Body of pancreas (tissue), 4 donors: ENCODE measurements around the gene GTF3C5. TPM values are rescaled to one million over a fixed set of nuclear protein-coding genes. Genes with fewer than 3 reads are reported as not detected.
"Not testable (repeated sequence)": the region's sequence is repeated elsewhere in the genome, so short reads cannot be mapped to it uniquely, and the experiment has no call there.

Experiments used
- ATAC-seq: fragments of 150-250 bp; one replicate; pipeline ENCODE4 v1.9.1; 2016
- DNase-seq, 4 donors: peaks; one replicate each; pipeline ENCODE4 v3.0.0-alpha.2; 2019
- H3K27ac ChIP-seq, 4 donors: fragments of 200-600 bp; sonication (generic); 1 replicate in 3 of 4; 2 replicates in 1 of 4; pipeline versions ENCODE4 v1.5.1 to v1.6.1; 2016 to 2019; ENCODE audit warnings: mild to moderate bottlenecking in 1 of 4, mixed read lengths in 1 of 4, moderate library complexity in 1 of 4
- H3K27me3 ChIP-seq, 2 donors: fragments of 200-600 bp; sonication (generic); one replicate each; pipeline ENCODE4 v1.6.0; 2016; ENCODE audit warnings: mild to moderate bottlenecking in 1 of 2
- H3K36me3 ChIP-seq, 2 donors: fragments of 200-600 bp; sonication (generic); replicated peaks in 1 of 2; 2 replicates each; pipeline ENCODE4 v1.5.1; 2016; ENCODE audit warnings: low read depth in 2 of 2; ENCODE audit not compliant: insufficient read depth in 1 of 2
- H3K4me1 ChIP-seq: fragments of 200-600 bp; sonication (generic); one replicate; pipeline ENCODE4 v1.6.0; 2016
- H3K4me3 ChIP-seq, 2 donors: fragments of 200-600 bp; sonication (generic); 1 replicate in 1 of 2; 2 replicates in 1 of 2; pipeline ENCODE4 v1.5.1; 2016 to 2019
- H3K9me3 ChIP-seq, 3 donors: fragments of 200-600 bp; sonication (generic); 1 replicate in 2 of 3; 2 replicates in 1 of 3; pipeline ENCODE4 v1.5.1; 2016
- POLR2A ChIP-seq, 3 donors: fragments of 450-650 bp; IDR thresholded peaks; one replicate each; pipeline ENCODE4 v1.6.1; 2016; ENCODE audit warnings: antibody characterized with exemption in 3 of 3, mild to moderate bottlenecking in 2 of 3
- WGBS, 2 donors: methylation state at CpG; one replicate each; pipeline ENCODE4 v1.1.5; 2017; 5-methylcytosine and 5-hydroxymethylcytosine counted together
- intact Hi-C: fragments of 100-400 bp; cut with DNase I; formaldehyde crosslinking; loops from one replicate; pipeline ENCODE4 v1.15.1; 2023
- total RNA-seq, 2 donors: library from RNA; depleted of rRNA; stranded (reverse); fragments of >200 nt; gene quantifications; one replicate each; pipeline ENCODE4 v1.1.0, GENCODE V29; 2016
- TF ChIP-seq, protein P1 (sequence below), 7 experiments: fragments of 450-650 bp in 4 of 7; fragments of 200-600 bp in 3 of 7; sonication (generic) in 3 of 7; IDR thresholded peaks; one replicate each; pipeline ENCODE4 v1.5.1; 2016 to 2019; ENCODE audit warnings: antibody characterized with exemption in 7 of 7

The GTF3C5 gene
- total RNA-seq, 2 donors from 2014 or later = 43.1 to 57.7 TPM

DNA sequence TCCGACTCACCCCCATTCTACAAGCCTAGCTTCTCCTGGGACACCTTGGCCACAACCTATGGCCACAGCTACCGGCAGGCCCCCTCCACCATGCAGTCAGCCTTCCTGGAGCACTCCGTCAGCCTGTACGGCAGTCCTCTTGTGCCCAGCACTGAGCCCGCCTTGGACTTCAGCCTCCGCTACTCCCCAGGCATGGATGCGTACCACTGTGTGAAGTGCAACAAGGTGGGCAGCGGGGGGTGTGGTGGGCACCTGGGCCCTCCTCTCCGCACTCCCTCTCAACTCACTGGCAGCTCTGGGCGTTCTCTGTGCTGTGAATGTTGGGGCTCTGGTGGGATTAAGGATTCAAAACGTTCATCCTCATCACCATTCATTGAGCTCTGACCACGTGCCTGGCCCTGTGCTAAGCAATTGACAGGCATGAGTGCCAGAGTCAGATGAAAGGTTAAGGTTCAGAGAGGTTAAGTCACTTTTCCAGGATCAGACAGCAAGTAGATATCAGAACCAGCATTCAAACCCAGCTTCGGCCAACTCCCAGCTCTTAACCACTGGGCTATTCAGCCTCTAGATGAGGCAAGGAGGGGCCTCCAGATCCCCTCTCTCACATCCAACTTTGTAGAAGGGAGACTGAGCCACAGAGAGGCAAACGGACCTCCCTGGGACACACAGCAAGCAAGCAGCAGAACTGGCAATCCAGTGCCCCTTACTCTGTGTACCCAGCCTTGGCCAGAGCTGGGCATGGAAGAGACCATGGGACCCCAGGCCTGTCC is 42.4 kb upstream of the GTF3C5 start:
- DNase-seq (no peak), ATAC-seq (no peak)
- Histone ChIP-seq H3K4me3 (no peak overlapping the region), H3K36me3 (no peaks in the 10 kb centered on the region), H3K9me3 (no peaks in the 10 kb centered on the region), H3K27me3 (no peaks in the 10 kb centered on the region), H3K27ac (no peak overlapping the region), H3K4me1 (no peaks in the 10 kb centered on the region)
- intact Hi-C loops = no loop called here
- TF ChIP-seq POLR2A (IDR thresholded peaks at IDR 0.05) = no peak
- TF ChIP-seq, protein P1, sequence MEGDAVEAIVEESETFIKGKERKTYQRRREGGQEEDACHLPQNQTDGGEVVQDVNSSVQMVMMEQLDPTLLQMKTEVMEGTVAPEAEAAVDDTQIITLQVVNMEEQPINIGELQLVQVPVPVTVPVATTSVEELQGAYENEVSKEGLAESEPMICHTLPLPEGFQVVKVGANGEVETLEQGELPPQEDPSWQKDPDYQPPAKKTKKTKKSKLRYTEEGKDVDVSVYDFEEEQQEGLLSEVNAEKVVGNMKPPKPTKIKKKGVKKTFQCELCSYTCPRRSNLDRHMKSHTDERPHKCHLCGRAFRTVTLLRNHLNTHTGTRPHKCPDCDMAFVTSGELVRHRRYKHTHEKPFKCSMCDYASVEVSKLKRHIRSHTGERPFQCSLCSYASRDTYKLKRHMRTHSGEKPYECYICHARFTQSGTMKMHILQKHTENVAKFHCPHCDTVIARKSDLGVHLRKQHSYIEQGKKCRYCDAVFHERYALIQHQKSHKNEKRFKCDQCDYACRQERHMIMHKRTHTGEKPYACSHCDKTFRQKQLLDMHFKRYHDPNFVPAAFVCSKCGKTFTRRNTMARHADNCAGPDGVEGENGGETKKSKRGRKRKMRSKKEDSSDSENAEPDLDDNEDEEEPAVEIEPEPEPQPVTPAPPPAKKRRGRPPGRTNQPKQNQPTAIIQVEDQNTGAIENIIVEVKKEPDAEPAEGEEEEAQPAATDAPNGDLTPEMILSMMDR (IDR thresholded peaks at IDR 0.05) = no peak
- 66 to 70% methylated on average over 8 to 12 of the region's 14 CpGs for WGBS, 2 donors

DNA sequence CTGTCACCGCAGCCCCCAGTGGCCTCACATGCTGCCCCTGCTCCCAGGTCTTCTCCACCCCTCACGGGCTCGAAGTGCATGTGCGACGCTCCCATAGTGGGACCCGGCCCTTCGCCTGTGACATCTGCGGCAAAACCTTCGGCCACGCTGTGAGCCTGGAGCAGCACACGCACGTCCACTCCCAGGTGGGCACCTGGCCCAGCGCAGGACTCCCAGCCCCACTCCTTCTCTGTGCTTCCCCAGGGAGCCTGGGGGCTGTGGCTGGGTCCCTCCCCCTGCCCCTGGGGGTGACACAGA is 41.8 kb upstream of the GTF3C5 start:
- H3K27me3 ChIP-seq = no peaks in the 10 kb centered on the region
- no peak overlapping the region for H3K27ac ChIP-seq
- H3K4me3 ChIP-seq = no peak overlapping the region
- intact Hi-C loops = no loop called here
- ATAC-seq = no peak
- 83 to 89% methylated on average over 2 to 13 of the region's 13 CpGs for WGBS, 2 donors
- H3K9me3 ChIP-seq = no peaks in the 10 kb centered on the region
- TF ChIP-seq POLR2A (IDR thresholded peaks at IDR 0.05) = no peak
- TF ChIP-seq, protein P1 (IDR thresholded peaks at IDR 0.05) = no peak
- no peaks in the 10 kb centered on the region for H3K4me1 ChIP-seq
- DNase-seq = no peak
- no peaks in the 10 kb centered on the region for H3K36me3 ChIP-seq

DNA sequence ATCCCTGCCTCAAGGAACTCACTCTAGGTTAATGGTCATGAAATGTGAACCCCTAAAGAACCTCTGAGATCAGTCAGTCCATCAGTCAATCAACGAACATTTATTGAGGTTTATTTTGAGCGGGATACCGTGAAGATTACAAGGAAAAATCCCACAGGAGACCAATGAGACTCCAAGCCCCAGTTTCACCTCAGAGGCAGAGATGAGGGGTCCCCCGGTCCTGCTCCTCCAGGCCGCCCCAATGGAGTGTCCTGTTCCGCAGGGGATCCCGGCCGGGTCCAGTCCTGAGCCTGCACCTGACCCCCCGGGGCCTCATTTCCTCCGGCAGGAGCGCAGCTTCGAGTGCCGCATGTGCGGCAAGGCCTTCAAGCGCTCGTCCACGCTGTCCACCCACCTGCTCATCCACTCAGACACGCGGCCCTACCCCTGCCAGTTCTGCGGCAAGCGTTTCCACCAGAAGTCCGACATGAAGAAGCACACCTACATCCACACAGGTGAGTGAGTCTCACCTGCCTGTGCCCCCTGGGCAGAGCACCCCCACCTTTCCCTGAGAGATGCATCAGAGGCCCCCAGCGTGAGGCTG is 41.3 kb upstream of the GTF3C5 start:
- no peak for DNase-seq
- no peaks in the 10 kb centered on the region for H3K9me3 ChIP-seq
- H3K27me3 ChIP-seq = no peaks in the 10 kb centered on the region

DNA sequence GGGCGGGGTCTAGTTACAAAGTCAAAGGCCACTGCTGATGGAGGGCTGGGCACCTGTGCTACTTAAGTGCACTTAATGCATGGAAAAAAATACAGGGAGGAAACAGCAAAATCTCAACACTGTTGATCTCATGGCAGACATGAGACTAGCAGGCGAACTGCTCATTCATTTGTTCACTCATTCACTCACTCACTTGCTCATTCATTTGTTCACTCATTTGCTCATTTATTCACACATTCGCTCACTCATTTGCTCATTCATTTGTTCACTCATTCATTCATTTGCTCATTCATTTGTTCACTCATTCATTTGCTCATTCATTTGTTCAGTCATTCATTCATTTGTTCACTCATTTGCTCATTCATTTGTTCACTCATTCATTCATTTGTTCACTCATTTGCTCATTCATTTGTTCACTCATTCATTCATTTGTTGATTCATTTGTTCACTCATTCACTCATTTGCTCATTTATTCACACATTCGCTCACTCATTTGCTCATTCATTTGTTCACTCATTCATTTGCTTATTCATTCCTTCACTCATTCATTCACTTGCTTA is 40.7 kb upstream of the GTF3C5 start:
- H3K36me3 ChIP-seq, DNase-seq, H3K27me3 ChIP-seq, intact Hi-C loops, H3K4me3 ChIP-seq, ATAC-seq, H3K9me3 ChIP-seq, H3K4me1 ChIP-seq, H3K27ac ChIP-seq: not testable (repeated sequence)
- WGBS, 2 donors = 57 to 66% methylated on average over 3 to 4 of the region's 4 CpGs

More for the DNA sequence above, 41.3 kb upstream of the GTF3C5 start:
- 81 to 83% methylated on average over 22 to 23 of the region's 23 CpGs for WGBS, 2 donors
- Histone ChIP-seq H3K36me3 (no peaks in the 10 kb centered on the region), H3K4me3 (no peak overlapping the region), H3K27ac (no peak overlapping the region), H3K4me1 (no peaks in the 10 kb centered on the region)
- no peak for TF ChIP-seq POLR2A (IDR thresholded peaks at IDR 0.05)
- TF ChIP-seq, protein P1 (IDR thresholded peaks at IDR 0.05) = no peak
- no peak for ATAC-seq
- intact Hi-C loops = no loop called here

DNA sequence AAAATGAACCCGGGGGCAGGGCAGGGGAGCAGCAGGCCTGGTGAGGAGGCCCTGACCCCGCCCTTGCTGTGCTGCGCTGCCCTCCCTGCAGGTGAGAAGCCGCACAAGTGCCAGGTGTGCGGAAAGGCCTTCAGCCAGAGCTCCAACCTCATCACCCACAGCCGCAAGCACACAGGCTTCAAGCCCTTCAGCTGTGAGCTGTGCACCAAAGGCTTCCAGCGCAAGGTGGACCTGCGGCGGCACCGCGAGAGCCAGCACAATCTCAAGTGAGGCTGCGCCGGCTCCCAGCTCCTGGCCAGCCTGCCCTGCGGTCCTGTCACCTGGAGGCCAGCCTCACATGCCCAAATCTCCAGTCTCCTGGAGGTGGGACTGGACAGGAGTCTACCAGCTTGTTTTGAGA is 40.0 kb upstream of the GTF3C5 start:
- no peak for TF ChIP-seq POLR2A (IDR thresholded peaks at IDR 0.05)
- TF ChIP-seq, protein P1 (IDR thresholded peaks at IDR 0.05) = no peak
- Histone ChIP-seq H3K4me1 (no peaks in the 10 kb centered on the region), H3K9me3 (no peaks in the 10 kb centered on the region), H3K27me3 (no peaks in the 10 kb centered on the region), H3K27ac (no peak overlapping the region), H3K36me3 (no peaks in the 10 kb centered on the region), H3K4me3 (no peak overlapping the region)
- WGBS, 2 donors = 80 to 88% methylated on average over 11 to 14 of the region's 14 CpGs
- DNase-seq = no peak
- intact Hi-C loops = no loop called here
- no peak for ATAC-seq
